Ishikawa (cell line): ENCODE results near the gene RECK.

Experiments
- EP300 ChIP-seq: IDR thresholded peaks from 2 replicates; pipeline ENCODE4 v1.6.1; 2012; ENCODE audit warnings: borderline replicate concordance
- TCF12 ChIP-seq: IDR thresholded peaks from 2 replicates; pipeline ENCODE4 v1.6.1; 2012; ENCODE audit warnings: low read depth

- no peak for TF ChIP-seq EP300
- no peak for TF ChIP-seq TCF12
Measured at GRCh38 chr9:35990155-35990554, 46.6 kb upstream of the RECK start.
